ENCODE data around the gene EFCAB11.

GRCh38 chr14:89954070-89955021 is at the start of gene EFCAB11:
- TF ChIP-seq CTCF (IDR thresholded peaks at IDR 0.05) (no peak), POLR2A (IDR thresholded peaks at IDR 0.05) (peak in 1 of 2 donors; percentile 53)

Measured in thyroid gland (tissue), 4 donors.